ENCODE results near the gene FUT7. TPM values are rescaled to one million over a fixed set of nuclear protein-coding genes. Genes with fewer than 3 reads are reported as not detected.

FUT7 gene
- total RNA-seq, 1 donor from 2014 or later: not detected

DNA sequence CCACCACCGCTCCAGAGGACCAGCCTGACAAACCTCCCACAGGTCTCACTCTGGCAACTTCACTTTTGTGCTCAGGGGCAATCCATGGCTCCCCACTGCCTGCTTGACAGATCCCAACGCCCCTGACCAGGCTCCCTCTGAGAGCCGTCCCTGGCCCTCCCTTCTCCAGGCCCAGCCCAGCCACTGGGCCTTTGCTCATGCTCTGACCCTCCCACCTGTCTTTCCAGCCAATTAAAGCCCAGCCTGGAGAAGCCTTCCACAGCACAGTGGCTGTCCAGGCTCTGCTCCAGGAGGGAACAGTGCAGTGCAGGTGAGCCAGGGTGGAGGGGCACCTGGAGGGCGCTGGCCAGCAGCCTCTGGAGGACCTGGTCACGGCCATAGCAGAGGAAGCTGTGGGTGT lies 18.7 kb upstream of the FUT7 start:
- H3K4me3 Mint-ChIP-seq (ENCODE audit: low read depth): no peak overlapping the region
- DNase-seq (ENCODE audit: low spot score): no peak
- H3K36me3 Mint-ChIP-seq (ENCODE audit: low read depth): no peaks in the 10 kb centered on the region
- H3K4me1 Mint-ChIP-seq (ENCODE audit: low read depth): no peaks in the 10 kb centered on the region
- H3K9me3 Mint-ChIP-seq: no peaks in the 10 kb centered on the region
- intact Hi-C loops (cut with micrococcal nuclease): no loop called here
- H3K27me3 Mint-ChIP-seq (ENCODE audit: low read depth): peaks cover 29% of the 10 kb centered on the region
- no peak overlapping the region for H3K27ac Mint-ChIP-seq

DNA sequence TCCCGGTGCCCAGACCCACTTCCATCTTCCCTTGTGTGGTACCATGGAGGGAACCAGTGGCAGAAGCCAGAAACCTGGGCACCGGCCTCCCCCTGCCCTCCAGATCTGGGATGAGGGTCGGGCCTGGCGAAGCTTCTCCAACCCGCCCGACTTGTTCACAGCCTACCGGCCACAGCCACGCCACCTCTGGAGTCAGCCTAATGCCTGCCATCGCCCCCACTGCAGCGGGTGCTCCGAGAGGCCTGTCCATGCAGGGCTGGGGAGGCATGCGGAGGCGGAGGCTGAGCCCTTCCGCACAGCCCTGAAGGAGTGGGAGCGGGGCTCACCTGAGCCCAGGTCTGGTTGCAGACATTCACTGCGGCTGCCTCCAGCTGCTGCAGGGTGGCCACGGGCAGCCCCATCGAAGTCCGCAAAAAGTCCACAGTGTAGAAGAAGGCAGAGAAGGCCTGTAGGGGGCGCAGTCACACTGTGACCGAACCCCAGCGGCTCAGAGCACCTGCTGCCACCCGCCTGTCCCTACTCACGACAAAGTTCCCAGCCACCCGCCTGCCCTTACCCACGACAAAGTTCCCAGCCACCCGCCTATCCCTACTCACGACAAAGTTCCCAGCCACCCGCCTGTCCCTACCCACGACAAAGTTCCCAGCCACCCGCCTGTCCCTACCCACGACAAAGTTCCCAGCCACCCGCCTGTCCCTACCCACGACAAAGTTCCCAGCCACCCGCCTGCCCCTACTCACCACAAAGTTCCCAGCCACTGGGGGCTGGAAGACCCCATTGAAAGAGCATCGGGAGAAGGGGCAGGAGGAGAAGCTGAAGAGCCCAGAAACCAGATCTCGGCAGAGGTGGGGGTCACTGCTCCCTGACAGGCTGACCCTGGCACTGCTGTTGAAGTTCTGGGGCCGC lies 17.9 kb upstream of the FUT7 start:
- intact Hi-C loops (cut with micrococcal nuclease): loop anchor here (5.0 kb wide), 3 partner anchors 108 to 202 kb away; partner anchors contain the start of gene PHPT1
- no peak overlapping the region for H3K4me3 Mint-ChIP-seq (ENCODE audit: low read depth)
- peaks cover 34% of the 10 kb centered on the region for H3K27me3 Mint-ChIP-seq (ENCODE audit: low read depth)
- DNase-seq (ENCODE audit: low spot score): no peak
- H3K4me1 Mint-ChIP-seq (ENCODE audit: low read depth): peaks cover 3% of the 10 kb centered on the region
- no peaks in the 10 kb centered on the region for H3K9me3 Mint-ChIP-seq
- H3K27ac Mint-ChIP-seq: no peak overlapping the region
- H3K36me3 Mint-ChIP-seq (ENCODE audit: low read depth): no peaks in the 10 kb centered on the region

DNA sequence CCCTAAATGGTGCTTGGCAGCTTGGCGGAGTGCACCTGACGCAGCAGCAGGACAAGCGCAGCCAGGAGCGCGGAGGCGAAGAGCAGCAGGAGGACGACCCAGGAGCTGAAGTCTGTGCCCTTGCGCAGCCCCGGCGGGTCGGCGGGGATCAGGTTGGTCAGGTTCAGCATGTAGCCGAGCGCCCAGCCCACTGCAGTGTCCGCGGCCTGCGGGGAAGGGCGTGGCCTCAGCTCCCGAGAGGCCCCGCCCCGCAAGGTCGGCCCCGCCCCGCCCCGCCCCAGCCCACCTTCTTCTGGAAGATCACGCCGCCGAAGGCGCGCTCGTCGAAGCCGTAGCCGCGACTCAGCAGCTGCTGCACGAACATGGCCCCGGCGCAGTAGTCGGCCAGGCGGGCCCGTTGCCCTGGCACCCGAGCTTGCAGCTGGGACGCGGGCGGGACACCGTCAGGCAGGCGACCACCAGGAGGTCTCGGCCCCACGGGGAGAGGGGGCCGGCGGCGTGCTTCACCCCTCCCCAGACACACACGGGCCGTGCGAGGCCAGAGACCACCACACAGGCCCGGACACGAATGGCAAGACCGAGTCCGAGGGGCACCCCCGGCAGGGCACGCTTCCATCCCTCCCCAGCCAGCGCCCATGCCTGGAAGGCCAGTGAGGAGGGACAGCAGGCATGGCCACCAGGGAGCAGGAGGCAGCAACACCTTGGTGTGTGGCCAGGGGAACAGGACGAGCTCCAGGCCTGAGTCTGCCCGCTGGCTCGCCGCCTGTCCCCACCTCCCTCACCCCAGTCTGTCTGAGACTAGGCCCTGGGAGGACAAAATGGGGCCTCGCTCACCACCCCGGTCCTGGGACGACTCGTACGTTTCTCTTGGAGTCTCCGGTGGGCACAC lies 17.0 kb upstream of the FUT7 start:
- intact Hi-C loops (cut with micrococcal nuclease): loop anchor here (5.0 kb wide), 3 partner anchors 108 to 202 kb away; partner anchors contain the start of gene PHPT1
- no peak overlapping the region for H3K27ac Mint-ChIP-seq
- peaks cover 33% of the 10 kb centered on the region for H3K27me3 Mint-ChIP-seq (ENCODE audit: low read depth)
- H3K4me1 Mint-ChIP-seq (ENCODE audit: low read depth): peaks cover 4% of the 10 kb centered on the region
- DNase-seq (ENCODE audit: low spot score): no peak
- no peak overlapping the region for H3K4me3 Mint-ChIP-seq (ENCODE audit: low read depth)
- H3K9me3 Mint-ChIP-seq: no peaks in the 10 kb centered on the region
- no peaks in the 10 kb centered on the region for H3K36me3 Mint-ChIP-seq (ENCODE audit: low read depth)

DNA sequence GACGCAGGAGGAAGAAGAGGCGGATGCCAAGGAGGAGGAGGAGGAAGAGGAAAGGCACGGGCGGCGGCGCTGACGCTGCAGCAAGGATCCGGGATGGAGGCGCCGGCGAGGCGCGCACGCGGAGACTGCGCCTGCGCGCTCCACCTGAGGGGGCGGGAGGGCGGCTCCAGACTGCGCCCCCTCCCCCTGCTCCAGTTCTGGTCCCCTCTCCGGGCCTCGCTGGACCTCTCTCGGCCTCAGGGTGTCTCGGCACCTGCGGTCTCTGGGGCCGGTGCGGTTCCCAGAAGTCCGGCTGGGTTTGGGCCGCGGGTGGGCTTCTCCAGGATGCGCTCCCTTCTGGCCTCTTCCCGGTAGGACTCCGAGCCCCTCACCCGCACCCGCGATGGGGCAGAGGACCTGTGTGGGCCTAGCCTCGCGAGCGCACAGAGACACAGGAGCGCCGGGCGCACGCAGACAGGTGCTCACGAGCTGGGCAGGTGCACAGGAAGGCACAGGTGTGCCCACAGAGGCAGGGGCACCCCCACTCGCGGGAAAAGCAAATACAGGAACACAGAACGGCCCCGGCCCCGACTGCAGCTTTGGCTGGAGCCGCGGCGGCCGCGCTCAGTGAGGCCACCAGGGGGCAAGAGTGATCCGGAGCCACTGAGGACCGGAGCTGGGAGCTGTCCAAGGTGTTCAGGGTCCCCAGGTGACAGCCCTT lies 14.3 kb upstream of the FUT7 start, which contains the start of gene NPDC1:
NPDC1 (minus strand) TSS at position 90 of the 700 bp plus-strand sequence. CDS start 188 bp downstream, outside the sequence.
- peak; percentile 76 for DNase-seq (ENCODE audit: low spot score)
- intact Hi-C loops (cut with micrococcal nuclease): loop anchor here (1.0 to 5.0 kb wide), 5 partner anchors 18 to 199 kb away; partner anchors contain the start of genes PHPT1 and SAPCD2
- no peaks in the 10 kb centered on the region for H3K36me3 Mint-ChIP-seq (ENCODE audit: low read depth)
- H3K27ac Mint-ChIP-seq: no peak within 1 kb of the TSS
- H3K4me1 Mint-ChIP-seq (ENCODE audit: low read depth): peaks cover 4% of the 10 kb centered on the region
- H3K9me3 Mint-ChIP-seq: no peaks in the 10 kb centered on the region
- peaks cover 29% of the 10 kb centered on the region for H3K27me3 Mint-ChIP-seq (ENCODE audit: low read depth)
- peak within 1 kb of the TSS; percentile 60 for H3K4me3 Mint-ChIP-seq (ENCODE audit: low read depth)

DNA sequence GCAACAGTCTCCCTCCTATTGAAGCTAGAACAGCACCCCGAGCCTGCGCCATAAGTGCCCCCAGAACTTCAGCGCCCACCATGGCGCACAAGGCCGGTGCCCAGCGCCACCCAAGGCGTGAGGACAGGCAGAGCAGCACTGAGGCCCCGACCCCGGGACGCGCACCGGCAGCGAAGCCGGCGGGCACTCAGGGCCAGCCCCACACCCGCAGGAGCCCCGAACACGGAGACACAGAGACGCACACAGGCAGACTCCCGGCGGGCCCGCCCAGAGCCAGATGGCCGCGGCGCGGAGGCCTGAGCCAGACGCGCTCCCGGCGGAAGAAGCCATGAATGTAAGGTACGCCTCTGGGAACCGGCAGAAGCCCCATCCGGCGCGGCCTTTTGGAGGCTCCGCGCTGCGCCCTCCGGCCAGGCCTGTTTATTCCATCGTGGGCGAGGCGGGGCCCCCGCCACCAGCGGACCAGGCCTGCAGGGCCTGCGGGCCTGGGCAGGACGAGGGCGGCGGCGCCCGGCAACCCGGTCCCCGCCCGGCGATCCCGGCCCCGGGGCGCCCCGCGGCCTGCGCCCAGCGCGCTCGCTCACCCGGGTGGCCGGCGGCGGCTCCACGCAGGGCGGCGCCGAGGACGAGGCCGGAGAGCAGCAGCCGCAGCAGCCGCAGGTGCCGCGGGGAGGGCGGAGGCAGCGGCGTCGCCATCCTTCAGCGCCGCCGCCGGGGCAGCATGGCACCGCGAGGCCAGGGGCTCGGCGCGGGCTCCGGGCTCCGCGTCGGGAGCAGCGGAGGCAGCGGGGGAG lies 13.6 kb upstream of the FUT7 start:
- no peak for DNase-seq (ENCODE audit: low spot score)
- Mint-ChIP-seq H3K27ac (no peak overlapping the region), H3K4me1 (ENCODE audit: low read depth) (peaks cover 4% of the 10 kb centered on the region)

DNA sequence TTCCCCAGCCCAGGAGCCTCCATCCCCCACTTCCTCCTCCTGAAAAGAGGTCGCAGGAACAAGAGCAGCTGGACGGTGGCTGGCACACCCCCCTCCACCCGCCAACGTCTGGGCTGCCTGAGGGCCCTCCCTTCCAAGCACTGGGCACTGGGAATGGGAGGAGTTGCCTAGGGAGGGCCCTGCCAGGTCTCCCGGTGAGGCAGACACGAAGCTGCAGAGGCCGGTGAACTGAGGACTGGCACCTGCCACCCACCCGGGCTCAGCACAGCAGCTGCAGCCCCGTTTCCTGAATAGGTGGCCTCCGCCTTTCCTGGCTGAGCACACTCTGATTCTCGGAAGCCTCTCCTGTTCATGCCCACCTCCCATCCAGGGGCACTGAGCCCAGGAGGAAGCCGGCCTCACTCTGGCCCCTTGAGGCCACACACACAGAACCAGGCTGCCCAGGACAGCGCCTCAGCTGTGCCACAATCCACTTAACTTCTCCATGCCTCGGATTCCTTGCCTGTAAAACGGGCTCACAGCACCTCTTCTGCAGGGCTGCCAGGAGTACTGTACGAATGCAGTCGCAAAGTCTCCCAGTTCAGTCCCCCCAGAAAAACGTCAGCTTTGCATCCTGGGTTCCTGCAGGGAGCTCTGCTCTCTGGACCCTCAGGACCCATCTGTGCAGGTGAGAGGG lies 12.8 kb upstream of the FUT7 start:
- Mint-ChIP-seq H3K27ac (no peak overlapping the region), H3K4me3 (ENCODE audit: low read depth) (peak overlapping the region; percentile 60), H3K9me3 (no peaks in the 10 kb centered on the region), H3K4me1 (ENCODE audit: low read depth) (peaks cover 4% of the 10 kb centered on the region), H3K27me3 (ENCODE audit: low read depth) (peaks cover 26% of the 10 kb centered on the region), H3K36me3 (ENCODE audit: low read depth) (no peaks in the 10 kb centered on the region)
- intact Hi-C loops (cut with micrococcal nuclease): loop anchor here (5.0 kb wide), 3 partner anchors 113 to 197 kb away; partner anchors contain the start of gene PHPT1
- DNase-seq (ENCODE audit: low spot score): no peak

More for the DNA sequence above, 13.6 kb upstream of the FUT7 start:
- intact Hi-C loops (cut with micrococcal nuclease): loop anchor here (1.0 to 5.0 kb wide), 5 partner anchors 19 to 198 kb away; partner anchors contain the start of genes PHPT1 and SAPCD2
- H3K4me3 Mint-ChIP-seq (ENCODE audit: low read depth): peak overlapping the region; percentile 60
- no peaks in the 10 kb centered on the region for H3K36me3 Mint-ChIP-seq (ENCODE audit: low read depth)
- peaks cover 29% of the 10 kb centered on the region for H3K27me3 Mint-ChIP-seq (ENCODE audit: low read depth)
- no peaks in the 10 kb centered on the region for H3K9me3 Mint-ChIP-seq

DNA sequence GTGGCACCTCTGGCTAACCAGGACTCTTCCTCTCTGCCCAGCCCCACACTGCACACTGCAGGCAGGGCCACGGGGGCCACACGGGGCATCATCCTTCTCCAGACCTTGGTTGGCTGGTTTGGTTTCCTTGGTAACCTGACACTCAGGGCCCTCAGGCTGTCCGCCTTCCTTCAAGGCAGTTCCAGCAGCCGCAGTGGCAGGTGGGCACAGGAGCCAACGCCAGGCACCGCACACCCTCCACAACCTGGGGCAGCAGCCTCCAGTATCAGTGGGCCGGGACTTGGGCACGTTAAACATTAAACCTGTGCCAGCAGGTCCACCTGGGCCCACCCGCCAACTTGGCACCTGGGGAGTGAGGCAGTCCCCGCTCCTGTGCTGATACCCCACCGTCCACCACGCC lies 12.1 kb upstream of the FUT7 start:
- no peaks in the 10 kb centered on the region for H3K36me3 Mint-ChIP-seq (ENCODE audit: low read depth)
- intact Hi-C loops (cut with micrococcal nuclease): no loop called here
- no peak overlapping the region for H3K27ac Mint-ChIP-seq
- peaks cover 23% of the 10 kb centered on the region for H3K27me3 Mint-ChIP-seq (ENCODE audit: low read depth)
- no peak for DNase-seq (ENCODE audit: low spot score)
- peaks cover 4% of the 10 kb centered on the region for H3K4me1 Mint-ChIP-seq (ENCODE audit: low read depth)
- no peaks in the 10 kb centered on the region for H3K9me3 Mint-ChIP-seq
- no peak overlapping the region for H3K4me3 Mint-ChIP-seq (ENCODE audit: low read depth)

DNA sequence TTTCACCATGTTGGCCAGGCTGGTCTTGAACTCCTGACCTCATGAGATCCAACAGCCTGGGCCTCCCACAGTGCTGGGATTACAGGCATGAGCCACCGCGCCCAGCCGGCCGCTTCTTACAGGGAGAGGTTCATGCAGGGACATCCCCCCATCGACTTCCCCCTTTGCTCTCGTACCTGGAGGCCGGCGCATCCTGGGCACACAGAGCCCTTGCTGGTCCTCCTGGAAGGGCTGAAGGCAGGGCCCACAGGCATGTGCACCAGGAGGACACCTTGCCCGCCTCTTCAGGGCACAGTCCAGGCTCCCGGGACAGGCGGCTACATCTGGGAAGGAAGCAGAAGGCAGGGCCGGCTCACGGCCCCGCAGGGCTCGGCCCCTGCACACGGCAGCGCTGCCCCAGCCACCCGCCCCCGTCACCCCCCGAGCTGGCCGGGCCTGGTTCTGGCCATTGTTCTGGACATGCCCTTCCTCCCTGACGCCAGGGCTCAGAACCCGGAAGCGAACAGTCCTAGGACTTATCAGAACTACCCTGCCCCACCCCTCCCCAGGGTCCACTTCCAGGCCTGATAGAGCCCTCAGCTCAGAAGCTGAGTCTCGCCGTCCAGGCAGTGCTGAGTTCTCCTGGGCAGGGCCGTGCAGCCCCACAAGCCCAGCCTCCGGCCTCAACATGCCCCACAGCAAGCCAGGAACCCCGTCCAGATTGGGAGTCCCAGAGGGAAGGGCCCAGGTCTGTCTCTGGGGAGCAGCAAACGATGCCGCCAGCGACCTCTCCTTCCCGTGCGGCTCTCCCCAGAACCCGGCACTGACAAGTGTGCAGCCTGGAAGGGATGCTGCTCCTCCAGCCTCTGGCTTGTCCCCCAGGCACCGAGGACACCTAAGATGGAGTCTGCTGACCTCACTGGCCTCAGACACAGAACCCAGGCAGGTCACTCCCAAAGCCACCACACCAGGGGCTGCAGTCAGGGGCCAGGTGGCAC lies 11.2 kb upstream of the FUT7 start:
- no peaks in the 10 kb centered on the region for H3K36me3 Mint-ChIP-seq (ENCODE audit: low read depth)
- no peak overlapping the region for H3K4me3 Mint-ChIP-seq (ENCODE audit: low read depth)
- H3K27ac Mint-ChIP-seq: no peak overlapping the region
- peaks cover 18% of the 10 kb centered on the region for H3K27me3 Mint-ChIP-seq (ENCODE audit: low read depth)
- intact Hi-C loops (cut with micrococcal nuclease): no loop called here
- H3K9me3 Mint-ChIP-seq: no peaks in the 10 kb centered on the region
- DNase-seq (ENCODE audit: low spot score): no peak
- H3K4me1 Mint-ChIP-seq (ENCODE audit: low read depth): peaks cover 4% of the 10 kb centered on the region

DNA sequence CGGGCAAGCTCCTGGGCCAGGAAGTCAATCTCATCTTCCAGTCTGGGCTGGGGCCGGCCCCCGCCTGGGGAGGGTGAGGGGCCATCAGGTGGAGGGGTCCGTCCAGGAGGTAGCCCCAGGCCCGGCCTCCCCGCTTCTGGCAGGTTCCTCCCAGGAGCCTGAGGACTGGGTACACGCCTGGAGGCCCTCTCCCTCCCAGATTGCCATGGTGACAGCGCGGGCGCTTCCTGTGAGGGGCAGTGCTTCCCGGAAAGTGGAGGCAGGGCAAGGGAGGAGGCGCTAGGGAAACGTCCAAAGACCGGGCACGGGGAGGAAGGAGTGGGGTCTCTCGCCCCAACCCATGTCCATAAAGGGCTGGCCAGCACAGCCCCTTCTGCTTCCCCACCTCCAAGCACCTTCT lies 9.2 kb upstream of the FUT7 start:
- Mint-ChIP-seq H3K4me1 (ENCODE audit: low read depth) (peaks cover 4% of the 10 kb centered on the region), H3K27ac (no peak overlapping the region), H3K36me3 (ENCODE audit: low read depth) (no peaks in the 10 kb centered on the region), H3K4me3 (ENCODE audit: low read depth) (no peak overlapping the region), H3K27me3 (ENCODE audit: low read depth) (peaks cover 6% of the 10 kb centered on the region), H3K9me3 (no peaks in the 10 kb centered on the region)
- DNase-seq (ENCODE audit: low spot score): no peak
- intact Hi-C loops (cut with micrococcal nuclease): no loop called here

DNA sequence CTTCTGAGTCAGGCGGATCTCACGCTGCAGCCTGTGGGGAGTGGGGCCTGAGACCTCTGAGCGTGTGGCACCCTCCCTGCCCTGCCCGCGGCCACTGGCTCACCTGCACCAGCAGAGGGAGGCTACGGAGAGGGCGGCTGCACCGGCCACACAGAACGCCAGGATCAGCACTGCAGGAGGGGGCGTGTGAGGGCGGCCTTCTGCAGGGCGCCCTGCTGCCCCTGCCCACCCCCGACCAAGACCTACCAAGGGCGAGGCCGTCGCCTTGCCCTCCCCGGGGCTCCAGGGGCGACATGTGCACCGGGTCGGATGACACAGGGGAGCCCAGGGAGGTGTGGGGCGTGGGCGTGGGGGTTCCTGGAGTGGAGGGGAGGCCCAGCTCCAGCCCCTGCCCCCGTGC lies 8.7 kb upstream of the FUT7 start:
- no peak for DNase-seq (ENCODE audit: low spot score)
- H3K27ac Mint-ChIP-seq: no peak overlapping the region
- H3K4me3 Mint-ChIP-seq (ENCODE audit: low read depth): no peak overlapping the region
- peaks cover 6% of the 10 kb centered on the region for H3K27me3 Mint-ChIP-seq (ENCODE audit: low read depth)
- H3K9me3 Mint-ChIP-seq: no peaks in the 10 kb centered on the region
- intact Hi-C loops (cut with micrococcal nuclease): no loop called here
- H3K4me1 Mint-ChIP-seq (ENCODE audit: low read depth): peaks cover 4% of the 10 kb centered on the region
- H3K36me3 Mint-ChIP-seq (ENCODE audit: low read depth): no peaks in the 10 kb centered on the region

All from activated T-helper 2 cell treated with anti-CD3 and anti-CD28 coated beads, Interferon-gamma antibody, Interleukin-2, Interleukin-4, amounts not matched to agents 10 μg/mL and 5 μg/mL and 100 μg/mL, durations not matched to agents 14 hours and 24 hours and 36 hours (primary cell).